OCI-M2 (cell line): ENCODE measurements around the gene CMTM2.
A peak's percentile ranks its signal among the peaks of the same experiment; 100 is the strongest.
"Not testable (repeated sequence)": the region's sequence is repeated elsewhere in the genome, so short reads cannot be mapped to it uniquely, and the experiment has no call there.

Experiments
- DNase-seq: peaks from one replicate; lab custom pipeline; 2025; ENCODE audit not compliant: unreplicated experiment; lab: John Stamatoyannopoulos, UW

CMTM2 gene

DNA sequence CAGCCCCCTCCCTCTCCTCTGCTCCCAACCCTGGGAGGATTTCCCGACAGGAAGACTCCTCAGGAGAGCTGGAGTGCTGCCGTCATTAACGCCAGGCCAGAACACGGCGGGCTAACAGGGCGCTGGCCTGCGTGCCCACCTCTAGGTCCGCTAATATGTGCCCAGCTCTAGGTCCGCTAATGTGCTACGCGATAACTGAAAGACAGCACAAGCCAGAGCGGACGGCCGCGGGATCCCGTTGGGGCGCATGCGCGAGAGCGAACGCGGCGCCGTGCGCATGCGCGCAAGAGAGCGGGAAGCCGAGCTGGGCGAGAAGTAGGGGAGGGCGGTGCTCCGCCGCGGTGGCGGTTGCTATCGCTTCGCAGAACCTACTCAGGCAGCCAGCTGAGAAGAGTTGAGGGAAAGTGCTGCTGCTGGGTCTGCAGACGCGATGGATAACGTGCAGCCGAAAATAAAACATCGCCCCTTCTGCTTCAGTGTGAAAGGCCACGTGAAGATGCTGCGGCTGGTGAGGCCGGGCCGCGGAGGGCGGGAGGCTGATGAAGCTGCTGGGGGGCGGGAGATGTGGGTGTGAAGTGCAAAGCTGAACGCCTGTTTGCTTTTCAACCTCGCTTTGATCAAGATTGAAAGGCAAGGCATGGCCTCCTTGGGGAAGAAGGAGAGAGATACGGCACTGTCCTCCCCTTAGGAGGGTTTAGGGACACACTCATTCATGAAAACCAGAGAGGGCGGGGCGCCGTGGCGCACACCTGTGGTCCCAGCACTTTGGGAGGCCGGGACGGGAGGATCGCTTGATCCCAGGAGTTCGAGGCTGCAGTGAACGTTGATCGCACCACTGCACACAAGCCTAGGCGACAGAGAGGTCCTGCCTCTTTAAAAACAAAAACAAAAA is 26.7 kb upstream of the CMTM2 start, which contains the start of gene CKLF:
CKLF (plus strand) TSS at position 291 of the 892 bp plus-strand sequence; CDS start at position 431, 140 bp downstream.
- DNase-seq = peak; percentile 58

DNA sequence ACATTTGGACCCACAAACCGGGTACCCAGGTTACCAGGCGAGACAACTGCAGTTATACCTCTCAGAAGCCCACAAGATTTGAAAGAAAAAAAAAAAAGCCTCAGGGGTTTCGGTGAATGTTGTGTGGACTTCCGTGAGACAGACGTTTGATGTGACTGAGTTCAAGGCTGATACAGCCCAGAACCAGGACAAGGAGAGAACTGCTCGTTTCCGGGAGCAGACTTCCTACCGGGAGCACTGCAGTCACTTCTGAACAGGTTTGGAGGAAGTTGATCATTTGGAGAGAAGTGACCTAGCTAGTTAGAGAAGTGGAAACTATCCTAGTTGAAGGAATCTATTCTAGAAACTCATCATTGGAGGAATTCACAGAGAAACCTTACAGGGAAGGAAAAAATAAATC is 26.0 kb upstream of the CMTM2 start:
- no peak for DNase-seq

DNA sequence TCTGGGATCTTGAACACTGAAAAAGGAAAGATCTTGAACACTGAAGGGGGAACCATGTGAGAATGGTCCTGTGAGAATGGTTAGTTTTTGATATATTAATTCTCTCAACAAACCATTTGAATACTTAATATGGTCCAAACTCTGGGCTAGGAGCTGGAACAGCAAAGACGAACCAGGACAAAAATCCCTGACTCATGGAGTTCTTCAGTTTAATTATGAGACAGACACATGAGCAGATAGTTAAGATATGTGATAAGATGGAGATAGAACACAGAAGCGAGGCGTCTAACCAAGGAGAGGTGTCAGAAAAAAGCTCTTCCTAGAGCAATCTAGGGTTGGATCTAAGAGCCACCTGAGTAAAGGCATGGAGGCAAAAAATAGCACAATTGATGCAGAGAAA is 25.2 kb upstream of the CMTM2 start:
- DNase-seq = no peak

DNA sequence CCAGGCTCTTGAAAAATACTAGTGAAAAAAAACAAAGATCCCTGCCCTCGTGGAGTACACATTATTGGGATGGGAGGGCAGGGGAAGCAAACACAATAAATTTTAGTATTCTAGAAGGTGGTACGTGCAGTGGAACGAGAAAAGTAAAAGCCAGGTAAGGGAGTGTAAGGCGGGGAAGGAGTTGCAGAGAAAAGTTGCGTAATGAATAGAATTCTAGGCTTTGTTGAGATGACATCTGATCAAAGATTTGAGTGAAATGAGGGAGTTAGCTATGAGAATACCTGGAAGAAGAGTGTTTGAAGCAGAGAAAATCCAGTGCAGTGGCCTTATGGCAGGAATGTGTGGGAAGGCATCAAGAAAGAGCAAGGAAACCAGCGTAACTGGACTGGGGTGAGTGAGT is 24.8 kb upstream of the CMTM2 start:
- DNase-seq = no peak

DNA sequence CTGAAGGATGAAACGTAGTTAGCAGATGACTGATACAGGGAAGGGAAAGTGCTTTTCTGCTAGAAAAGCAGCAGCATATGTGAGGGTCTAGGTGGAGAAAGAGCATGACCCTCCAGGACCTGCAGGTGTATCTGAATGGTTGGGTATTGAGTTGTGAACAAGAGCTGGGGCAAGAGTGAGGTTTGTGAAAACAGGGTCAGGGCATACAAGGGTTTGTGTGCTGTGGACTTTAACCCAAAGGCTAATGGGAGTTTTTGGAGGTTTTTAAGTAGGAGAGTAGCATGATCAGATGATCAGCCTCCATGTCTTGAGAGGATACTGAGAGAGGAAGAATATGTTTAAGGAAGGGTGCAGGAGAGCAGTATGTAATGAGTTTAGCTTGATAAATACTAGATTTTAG is 19.2 kb upstream of the CMTM2 start:
- DNase-seq = no peak

DNA sequence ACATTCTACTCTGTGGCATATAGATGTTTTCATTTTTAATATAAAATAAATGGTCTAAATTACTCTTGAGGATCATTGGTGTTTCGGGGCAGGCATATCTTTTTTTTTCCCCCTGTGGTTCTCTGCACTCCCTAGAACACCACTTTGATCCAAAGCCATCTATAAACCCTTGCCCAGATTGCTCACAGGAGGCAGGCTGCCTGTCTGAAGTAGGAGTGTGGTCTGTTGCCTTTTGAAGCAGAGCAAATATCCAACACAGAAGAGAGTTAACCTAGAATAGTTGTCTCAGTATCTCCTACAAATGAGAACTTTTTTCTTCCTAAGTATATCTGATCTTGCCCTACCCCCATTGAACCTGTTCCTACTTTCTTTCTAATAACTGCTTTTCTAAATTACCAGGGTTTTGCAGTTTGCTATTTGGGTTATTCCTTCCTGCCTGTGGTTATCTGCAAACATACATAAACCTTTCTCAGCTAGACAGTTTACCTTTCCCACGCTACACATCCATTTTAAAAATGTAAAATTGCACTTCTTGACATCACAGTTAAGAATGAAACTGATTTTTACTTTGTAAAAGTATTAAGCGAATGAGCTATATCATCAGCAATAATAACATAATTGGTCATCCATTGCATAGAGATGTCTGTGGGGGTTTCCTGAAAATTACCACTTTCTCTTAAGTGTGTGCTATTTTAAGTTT is 17.7 kb upstream of the CMTM2 start:
- no peak for DNase-seq

DNA sequence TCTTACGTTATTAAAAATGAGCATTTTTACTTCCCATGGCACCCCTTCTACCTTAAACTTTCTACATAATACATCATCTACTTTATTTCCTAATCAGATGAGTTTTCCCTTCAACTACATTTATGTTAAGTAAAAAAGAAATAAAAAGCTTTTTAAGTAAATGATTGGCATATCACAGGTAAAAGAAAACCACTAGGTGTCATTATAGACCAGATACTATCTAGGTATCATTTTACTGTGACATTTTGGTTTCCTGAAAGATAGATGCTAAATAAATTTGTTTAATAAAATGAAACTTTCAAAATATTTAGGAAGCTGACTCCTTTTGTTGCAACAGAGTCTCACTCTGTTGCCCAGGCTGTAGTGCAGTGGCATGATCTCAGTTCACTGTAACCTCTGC is 16.9 kb upstream of the CMTM2 start:
- DNase-seq = no peak

DNA sequence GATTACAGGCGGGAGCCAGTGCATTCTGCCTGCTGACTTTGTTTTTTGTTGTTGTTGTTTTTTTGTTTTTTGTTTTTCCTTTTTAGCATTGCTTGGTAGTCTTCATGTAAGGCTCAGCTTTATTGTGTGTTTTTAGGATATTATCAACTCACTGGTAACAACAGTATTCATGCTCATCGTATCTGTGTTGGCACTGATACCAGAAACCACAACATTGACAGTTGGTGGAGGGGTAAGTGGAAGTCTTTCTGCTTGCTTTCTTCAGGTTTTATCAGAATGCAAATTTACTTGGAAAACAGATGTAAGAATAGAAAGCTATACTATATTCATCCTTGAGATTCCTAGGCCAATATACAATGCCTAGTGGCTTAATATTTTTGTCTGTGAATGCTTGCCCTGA is 16.3 kb upstream of the CMTM2 start:
- DNase-seq = no peak

DNA sequence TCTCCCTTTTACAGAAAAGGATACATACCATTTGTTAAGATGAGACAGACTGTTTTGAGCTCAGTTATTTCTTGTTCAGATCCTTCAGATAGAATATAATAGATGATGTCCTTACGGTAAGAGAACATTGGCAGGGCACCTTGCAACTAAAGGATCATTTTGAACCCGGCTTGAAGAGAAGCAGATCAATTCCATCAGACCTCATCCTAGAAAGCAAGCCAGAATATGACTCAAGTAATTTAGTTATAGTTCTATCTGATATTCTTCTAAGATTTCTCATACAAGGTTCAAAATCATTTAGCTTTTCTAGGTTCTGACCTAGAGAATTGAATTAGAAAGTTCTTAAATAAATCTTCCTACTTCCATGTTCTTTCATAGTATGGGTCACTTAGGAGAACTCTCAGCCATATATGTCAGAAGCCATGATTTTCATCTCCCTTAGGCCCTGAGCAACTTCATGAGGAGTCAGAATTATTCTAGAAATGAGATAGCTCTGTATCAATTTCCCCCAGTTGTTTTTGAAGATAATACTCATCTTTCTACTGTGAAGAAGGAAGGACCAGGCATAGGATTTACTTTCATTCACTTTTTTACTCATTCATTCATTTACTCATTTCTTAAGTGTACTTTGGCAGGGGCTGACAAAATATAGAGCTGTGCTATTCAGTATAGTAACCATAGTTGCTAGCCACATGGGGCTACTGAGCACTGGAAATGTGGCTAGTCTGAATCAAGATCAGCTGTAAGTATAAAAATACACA is 15.5 kb upstream of the CMTM2 start:
- no peak for DNase-seq

DNA sequence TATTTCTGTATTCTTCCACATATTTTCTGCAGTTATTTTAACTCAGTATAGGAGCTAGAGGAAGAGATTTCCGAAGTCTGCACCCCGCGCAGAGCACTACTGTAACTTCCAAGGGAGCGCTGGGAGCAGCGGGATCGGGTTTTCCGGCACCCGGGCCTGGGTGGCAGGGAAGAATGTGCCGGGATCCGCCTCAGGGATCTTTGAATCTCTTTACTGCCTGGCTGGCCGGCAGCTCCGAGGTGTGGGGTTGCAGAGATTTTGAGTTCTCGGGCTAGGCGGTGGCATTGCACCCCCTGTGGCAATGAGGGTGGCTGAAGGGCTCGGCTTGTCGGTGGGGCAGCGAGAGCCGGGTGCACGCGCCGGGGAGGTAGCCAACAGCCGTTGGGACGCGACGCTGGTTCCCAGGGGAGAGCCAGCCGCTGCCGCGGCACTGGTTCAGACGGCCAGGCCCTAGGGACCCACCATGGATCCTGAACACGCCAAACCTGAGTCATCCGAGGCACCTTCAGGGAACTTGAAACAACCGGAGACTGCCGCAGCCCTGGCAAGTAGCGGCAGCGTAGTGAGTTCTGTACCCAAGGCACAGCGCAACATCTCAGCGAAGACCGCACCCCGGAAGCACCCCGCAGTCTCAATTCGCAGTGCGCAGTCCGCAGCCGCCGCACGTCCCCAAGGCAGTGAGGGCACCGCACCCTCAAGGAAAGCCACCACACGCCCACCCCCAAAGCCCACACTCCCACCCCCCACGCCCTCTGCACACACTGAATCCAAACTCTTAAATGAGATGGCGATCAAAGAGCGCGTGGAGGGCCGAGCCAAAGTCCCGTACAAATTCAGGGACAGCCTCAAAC is 13.0 kb upstream of the CMTM2 start, which contains the start of gene CMTM1:
CMTM1 (plus strand) TSS at position 389 of the 851 bp plus-strand sequence; CDS start at position 464, 75 bp downstream.
- no peak for DNase-seq

DNA sequence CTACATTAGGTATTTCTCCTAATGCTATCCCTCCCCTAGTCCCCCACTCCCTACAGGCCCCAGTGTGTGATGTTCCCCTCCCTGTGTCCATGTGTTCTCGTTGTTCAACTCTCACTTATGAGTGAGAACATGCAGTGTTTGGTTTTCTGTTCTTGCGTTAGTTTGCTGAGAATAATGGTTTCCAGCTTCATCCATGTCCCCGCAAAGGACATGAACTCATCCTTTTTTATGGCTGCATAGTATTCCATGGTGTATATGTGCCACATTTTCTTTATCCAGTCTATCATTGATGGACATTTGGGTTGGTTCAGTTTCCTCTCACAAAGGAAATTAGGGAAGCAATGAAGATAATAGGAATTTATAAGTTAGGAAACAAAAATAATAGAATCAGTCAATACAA is 12.0 kb upstream of the CMTM2 start:
- DNase-seq = not testable (repeated sequence)

DNA sequence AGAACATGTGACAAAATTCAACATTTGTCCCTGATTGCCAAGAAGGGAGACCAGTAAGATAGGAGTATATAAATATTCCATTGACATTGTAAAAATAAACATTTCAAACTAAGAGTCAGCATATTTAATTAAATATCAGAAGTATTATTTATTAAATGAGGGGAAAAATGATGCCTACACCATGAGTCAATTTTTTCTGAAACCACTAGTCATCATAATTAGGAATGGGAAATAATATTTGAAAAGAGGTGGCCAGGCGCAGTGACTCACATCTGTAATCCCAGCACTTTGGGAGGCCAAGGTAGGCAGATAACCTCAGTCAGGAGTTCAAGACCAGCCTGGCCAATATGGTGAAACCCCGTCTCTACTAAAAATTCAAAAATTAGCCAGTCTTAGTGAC is 10.9 kb upstream of the CMTM2 start:
- no peak for DNase-seq

DNA sequence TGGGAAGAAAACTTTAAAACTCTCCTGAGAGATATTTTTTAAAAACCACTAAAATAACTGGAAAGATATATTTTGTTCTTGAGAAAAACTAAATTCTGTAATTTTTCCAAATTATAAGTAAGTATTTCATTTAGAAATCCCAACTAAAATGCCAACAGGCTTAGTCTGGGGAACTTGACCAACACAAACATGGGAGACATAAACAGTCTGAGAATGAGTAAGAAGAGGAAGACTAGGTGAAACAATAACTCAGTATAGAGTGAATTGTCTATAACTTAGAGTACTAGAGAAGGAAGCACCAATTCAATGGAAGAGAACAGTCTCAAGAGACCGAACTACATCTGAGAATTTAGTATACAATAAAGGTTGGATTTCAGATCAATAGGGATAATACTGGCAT is 10.1 kb upstream of the CMTM2 start:
- no peak for DNase-seq

DNA sequence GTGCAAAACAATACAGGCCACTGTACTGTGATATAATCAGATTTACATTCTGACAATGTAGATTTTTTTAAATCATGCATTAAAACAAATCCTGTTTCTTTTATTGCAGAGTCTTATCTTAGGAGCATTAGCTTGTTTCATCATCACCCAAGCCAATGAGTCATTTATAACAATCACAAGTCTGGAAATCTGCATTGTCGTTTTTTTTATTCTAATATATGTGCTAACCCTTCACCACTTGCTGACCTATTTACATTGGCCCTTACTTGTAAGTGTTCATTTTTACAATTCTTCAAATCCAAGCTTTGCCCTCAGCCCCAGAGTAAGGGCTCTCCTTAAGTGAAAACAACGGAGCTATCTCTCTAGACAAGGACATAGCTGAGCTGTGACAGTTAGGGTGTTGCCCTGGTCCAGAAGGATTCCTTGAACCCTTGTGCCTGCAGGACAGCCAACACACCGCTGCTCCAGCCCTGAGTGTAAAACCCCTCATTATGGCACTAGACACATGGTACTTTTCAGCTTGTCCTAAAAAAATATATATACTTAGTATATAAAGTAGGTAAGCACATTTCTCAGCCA is 9.3 kb upstream of the CMTM2 start:
- DNase-seq = no peak

DNA sequence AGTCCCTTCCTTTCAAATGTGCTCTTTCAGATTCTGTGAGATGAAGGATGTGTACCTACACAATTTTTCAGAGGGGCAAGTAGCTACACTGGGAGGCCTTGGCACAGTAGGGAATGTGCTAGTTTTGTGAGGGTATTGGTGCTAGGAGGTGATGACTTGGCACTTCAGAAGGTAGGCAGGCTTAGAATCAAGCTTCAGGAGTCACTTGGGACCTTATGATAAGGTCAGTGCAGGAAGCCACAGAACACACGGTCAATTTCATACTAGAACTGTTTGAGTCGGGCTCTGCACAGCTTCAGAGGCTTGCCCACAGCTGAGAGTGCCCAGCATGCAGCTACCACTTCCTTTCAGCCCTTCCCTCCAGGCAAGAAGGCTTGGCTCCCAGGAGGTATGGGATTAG is 6.9 kb upstream of the CMTM2 start:
- no peak for DNase-seq

DNA sequence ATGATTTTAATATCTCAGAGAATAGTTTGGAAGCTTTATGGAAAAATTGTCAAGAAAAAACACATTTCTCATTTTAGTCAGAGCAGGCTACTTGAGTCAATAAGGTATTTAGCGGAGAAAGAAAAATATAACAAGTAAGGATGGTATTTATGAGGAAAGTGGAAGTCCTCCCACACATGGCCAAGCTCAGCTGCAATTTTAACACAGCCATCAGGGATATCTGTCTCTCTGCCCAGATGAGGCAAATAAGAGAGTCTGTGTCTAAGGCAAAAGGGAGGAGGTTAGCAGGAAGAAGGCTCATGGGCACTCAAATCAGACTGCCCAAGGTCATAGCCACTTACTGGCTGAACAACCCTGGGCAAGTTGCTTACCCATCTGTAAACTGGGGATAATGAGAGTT is 5.2 kb upstream of the CMTM2 start:
- DNase-seq = no peak

DNA sequence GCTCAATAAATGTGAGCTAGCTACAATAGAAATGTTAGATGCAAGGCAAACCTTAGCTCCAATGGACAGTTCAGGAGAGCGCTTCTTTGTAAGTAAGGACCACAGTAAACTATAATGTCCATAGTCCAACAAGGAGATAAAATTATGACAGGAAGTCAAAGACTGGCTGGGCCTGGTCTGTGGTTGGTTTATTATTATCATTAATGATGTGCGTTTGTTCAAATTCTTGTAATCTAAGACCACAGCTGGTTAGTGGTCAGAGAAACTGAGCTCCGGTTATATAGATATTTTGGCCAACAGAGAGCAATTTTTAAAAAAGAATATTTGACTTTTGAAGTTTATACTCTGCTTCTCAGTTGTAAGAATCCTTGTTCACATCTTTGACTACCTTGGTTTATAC is 4.7 kb upstream of the CMTM2 start:
- DNase-seq = no peak

DNA sequence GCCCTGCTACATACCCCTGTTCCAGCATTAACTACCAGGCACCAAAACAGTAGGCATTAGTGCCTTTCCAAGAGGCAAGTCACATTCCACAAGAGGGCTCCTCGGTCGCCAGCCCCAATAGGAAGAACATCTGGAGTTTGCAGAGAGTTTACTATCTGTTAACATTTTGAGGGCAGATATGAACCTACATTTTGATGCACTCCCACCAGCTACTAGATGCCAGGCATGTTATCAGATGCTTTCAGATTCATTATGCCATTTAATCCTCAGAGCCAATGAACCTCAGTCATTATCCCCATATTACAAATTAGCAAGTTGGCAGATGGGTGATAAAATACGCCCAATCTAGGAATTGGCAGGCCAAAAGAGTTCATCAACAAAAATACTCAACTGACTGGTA is 4.2 kb upstream of the CMTM2 start:
- DNase-seq = no peak

DNA sequence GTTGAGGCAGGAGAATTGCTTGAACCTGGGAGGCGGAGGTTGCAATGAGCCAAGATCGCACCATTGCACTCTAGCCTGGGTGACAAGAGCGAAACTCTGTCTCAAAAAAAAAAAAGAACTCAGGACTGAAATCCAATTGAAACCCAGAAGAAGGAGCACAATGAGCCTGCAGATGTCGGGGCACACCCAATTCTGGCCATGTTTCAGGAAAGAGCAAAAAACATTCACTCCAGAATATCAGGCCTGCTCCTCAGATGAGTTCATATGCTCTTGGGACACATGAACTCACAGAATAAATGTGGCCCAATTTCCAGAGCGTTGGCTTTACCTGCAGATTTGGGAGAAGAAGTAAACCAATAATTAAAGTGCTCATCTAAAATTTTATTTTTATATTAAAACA is 3.0 kb upstream of the CMTM2 start:
- DNase-seq = no peak

DNA sequence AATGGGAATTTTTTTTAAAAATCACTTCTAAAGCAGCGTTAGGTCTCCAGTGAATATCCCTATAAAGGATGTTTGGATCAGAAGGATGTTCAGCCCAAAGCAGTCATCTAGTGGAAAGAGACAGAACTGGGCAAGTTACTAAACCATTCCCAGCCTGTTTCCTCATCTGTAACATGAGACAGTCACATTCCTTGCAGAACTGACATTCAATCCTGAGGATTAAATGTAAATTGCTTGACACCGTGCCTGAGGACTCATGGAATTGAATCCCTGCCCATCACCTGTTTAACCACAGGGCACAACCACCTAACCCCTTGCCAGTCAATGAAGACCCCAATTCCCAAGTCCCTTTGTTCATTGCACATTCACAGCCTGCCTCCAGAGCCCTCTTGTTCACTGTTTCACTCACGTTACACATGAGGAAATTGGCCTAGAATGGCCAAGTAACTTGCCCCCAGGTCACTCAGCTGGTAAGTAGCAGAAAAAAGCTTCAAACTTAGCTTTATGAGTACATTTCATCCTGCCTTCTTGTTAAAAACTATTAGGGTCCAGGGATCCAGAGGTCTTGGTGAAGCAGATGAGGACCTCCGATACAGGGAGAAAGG is 1.4 kb downstream of the CMTM2 start:
- no peak for DNase-seq
